SIG-M5 (cell line): Measurements from ENCODE around the gene SNCAIP.
"Not testable (repeated sequence)": the region's sequence is repeated elsewhere in the genome, so short reads cannot be mapped to it uniquely, and the experiment has no call there.

ENCODE experiments used
- DNase-seq: peaks from one replicate; lab custom pipeline; 2025; lab: John Stamatoyannopoulos, UW

The SNCAIP gene

GRCh38 chr5:122465994-122466393, 154.0 kb downstream of the SNCAIP start:
- no peak for DNase-seq

GRCh38 chr5:122468351-122469116, 156.5 kb downstream of the SNCAIP start:
- DNase-seq = no peak

GRCh38 chr5:122469384-122469919, 157.4 kb downstream of the SNCAIP start:
- DNase-seq = no peak

- no peak for DNase-seq
Observed at GRCh38 chr5:122470365-122470764, 158.3 kb downstream of the SNCAIP start.

- no peak for DNase-seq
Observed at GRCh38 chr5:122471031-122471751, 159.2 kb downstream of the SNCAIP start.

GRCh38 chr5:122471752-122472061, 159.7 kb downstream of the SNCAIP start:
- DNase-seq = no peak

- DNase-seq = no peak
Observed at GRCh38 chr5:122473138-122473843, 161.3 kb downstream of the SNCAIP start.

GRCh38 chr5:122473941-122474340, 161.9 kb downstream of the SNCAIP start:
- DNase-seq = no peak

GRCh38 chr5:122478741-122479442, 166.9 kb downstream of the SNCAIP start:
- no peak for DNase-seq

GRCh38 chr5:122480146-122480545, 168.1 kb downstream of the SNCAIP start:
- DNase-seq = no peak

GRCh38 chr5:122484103-122484502, 172.1 kb downstream of the SNCAIP start:
- no peak for DNase-seq

- DNase-seq = no peak
Observed at GRCh38 chr5:122485226-122485625, 173.2 kb downstream of the SNCAIP start.

GRCh38 chr5:122486616-122487015, 174.6 kb downstream of the SNCAIP start:
- not testable (repeated sequence) for DNase-seq

GRCh38 chr5:122490718-122491117, 178.7 kb downstream of the SNCAIP start:
- no peak for DNase-seq

- no peak for DNase-seq
Observed at GRCh38 chr5:122492675-122493074, 180.6 kb downstream of the SNCAIP start.

GRCh38 chr5:122493091-122494021, 181.3 kb downstream of the SNCAIP start:
- DNase-seq = no peak

GRCh38 chr5:122494109-122494508, 182.1 kb downstream of the SNCAIP start:
- no peak for DNase-seq

- no peak for DNase-seq
Observed at GRCh38 chr5:122498163-122498562, 186.1 kb downstream of the SNCAIP start.

GRCh38 chr5:122499585-122499984, 187.5 kb downstream of the SNCAIP start:
- DNase-seq = no peak

- DNase-seq = no peak
Observed at GRCh38 chr5:122500245-122501088, 188.4 kb downstream of the SNCAIP start.
